Measurements from ENCODE around the gene DUSP2.

Gene DUSP2

GRCh38 chr2:96116424-96116878 is 28.8 kb downstream of the DUSP2 start, which contains the start of gene ADRA2B:
ADRA2B (minus strand) TSS chr2:96116571; CDS start chr2:96116149, 422 bp downstream.
- TF ChIP-seq, protein P1, sequence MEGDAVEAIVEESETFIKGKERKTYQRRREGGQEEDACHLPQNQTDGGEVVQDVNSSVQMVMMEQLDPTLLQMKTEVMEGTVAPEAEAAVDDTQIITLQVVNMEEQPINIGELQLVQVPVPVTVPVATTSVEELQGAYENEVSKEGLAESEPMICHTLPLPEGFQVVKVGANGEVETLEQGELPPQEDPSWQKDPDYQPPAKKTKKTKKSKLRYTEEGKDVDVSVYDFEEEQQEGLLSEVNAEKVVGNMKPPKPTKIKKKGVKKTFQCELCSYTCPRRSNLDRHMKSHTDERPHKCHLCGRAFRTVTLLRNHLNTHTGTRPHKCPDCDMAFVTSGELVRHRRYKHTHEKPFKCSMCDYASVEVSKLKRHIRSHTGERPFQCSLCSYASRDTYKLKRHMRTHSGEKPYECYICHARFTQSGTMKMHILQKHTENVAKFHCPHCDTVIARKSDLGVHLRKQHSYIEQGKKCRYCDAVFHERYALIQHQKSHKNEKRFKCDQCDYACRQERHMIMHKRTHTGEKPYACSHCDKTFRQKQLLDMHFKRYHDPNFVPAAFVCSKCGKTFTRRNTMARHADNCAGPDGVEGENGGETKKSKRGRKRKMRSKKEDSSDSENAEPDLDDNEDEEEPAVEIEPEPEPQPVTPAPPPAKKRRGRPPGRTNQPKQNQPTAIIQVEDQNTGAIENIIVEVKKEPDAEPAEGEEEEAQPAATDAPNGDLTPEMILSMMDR (IDR thresholded peaks at IDR 0.05) = no peak
- Mint-ChIP-seq H3K27ac (no peak within 1 kb of the TSS), H3K36me3 (ENCODE audit: low read depth) (peaks cover 6% of the 10 kb centered on the region), H3K4me1 (peaks cover 26% of the 10 kb centered on the region), H3K4me3 (peak within 1 kb of the TSS; percentile 77), H3K27me3 (ENCODE audit: low read depth, poor library complexity) (peaks cover 84% of the 10 kb centered on the region), H3K9me3 (peaks cover 10% of the 10 kb centered on the region)
- peak; percentile 84 for DNase-seq

DNA sequence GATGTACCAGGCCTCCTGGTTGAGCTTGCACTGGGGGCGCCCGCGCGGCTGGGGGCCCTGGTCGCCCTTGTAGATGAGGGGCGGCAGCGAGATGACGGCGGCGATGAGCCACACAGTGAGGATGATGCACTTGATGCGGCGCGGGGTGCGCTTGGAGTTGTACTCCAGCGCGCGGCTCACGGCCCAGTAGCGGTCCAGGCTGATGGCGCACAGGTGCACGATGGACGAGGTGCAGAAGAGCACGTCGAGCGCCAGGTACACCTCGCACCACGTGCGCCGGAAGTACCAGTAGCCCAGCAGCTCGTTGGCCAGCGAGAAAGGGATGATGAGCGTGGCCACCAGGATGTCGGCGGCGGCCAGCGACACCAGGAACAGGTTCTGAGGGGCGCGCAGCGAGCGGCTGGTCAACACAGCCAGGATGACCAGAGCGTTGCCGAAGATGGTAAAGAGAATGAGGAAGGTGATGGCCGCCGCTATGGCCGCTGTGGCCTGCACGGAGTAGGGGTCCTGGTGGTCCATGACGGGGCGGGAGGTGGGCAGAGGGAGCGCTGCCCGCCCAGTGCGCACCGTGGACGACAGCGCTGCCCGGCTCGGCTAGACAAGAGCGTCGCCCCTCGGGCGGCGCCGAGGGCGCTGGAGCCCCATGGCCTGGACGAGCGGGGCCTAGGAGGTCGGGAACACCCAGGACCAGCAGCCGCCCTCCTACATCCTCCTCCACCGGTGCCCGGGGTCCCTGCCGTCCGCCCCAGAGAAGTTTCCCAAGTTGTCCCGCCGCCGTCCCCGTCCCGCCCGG is 29.4 kb downstream of the DUSP2 start:
- H3K27ac Mint-ChIP-seq = no peak overlapping the region
- peaks cover 6% of the 10 kb centered on the region for H3K36me3 Mint-ChIP-seq (ENCODE audit: low read depth)
- H3K4me1 Mint-ChIP-seq = peaks cover 26% of the 10 kb centered on the region
- DNase-seq = no peak
- H3K4me3 Mint-ChIP-seq = peak overlapping the region; percentile 73
- TF ChIP-seq, protein P1 (IDR thresholded peaks at IDR 0.05) = no peak
- H3K27me3 Mint-ChIP-seq (ENCODE audit: low read depth, poor library complexity) = peaks cover 78% of the 10 kb centered on the region
- peaks cover 10% of the 10 kb centered on the region for H3K9me3 Mint-ChIP-seq

- Mint-ChIP-seq H3K4me1 (peaks cover 19% of the 10 kb centered on the region), H3K27me3 (ENCODE audit: low read depth, poor library complexity) (peaks cover 70% of the 10 kb centered on the region), H3K36me3 (ENCODE audit: low read depth) (peaks cover 6% of the 10 kb centered on the region), H3K27ac (no peak overlapping the region), H3K9me3 (peaks cover 10% of the 10 kb centered on the region), H3K4me3 (peak overlapping the region; percentile 73)
- TF ChIP-seq, protein P1 (IDR thresholded peaks at IDR 0.05) = no peak
- DNase-seq = no peak
Observed at GRCh38 chr2:96114903-96115581, 30.2 kb downstream of the DUSP2 start.

- peaks cover 65% of the 10 kb centered on the region for H3K27me3 Mint-ChIP-seq (ENCODE audit: low read depth, poor library complexity)
- no peak for DNase-seq
- peaks cover 10% of the 10 kb centered on the region for H3K9me3 Mint-ChIP-seq
- peak overlapping the region; percentile 34 for H3K4me3 Mint-ChIP-seq
- TF ChIP-seq, protein P1 (IDR thresholded peaks at IDR 0.05) = no peak
- H3K36me3 Mint-ChIP-seq (ENCODE audit: low read depth) = peaks cover 6% of the 10 kb centered on the region
- peaks cover 18% of the 10 kb centered on the region for H3K4me1 Mint-ChIP-seq
- no peak overlapping the region for H3K27ac Mint-ChIP-seq
Observed at GRCh38 chr2:96114546-96114902, 30.7 kb downstream of the DUSP2 start.

DNA sequence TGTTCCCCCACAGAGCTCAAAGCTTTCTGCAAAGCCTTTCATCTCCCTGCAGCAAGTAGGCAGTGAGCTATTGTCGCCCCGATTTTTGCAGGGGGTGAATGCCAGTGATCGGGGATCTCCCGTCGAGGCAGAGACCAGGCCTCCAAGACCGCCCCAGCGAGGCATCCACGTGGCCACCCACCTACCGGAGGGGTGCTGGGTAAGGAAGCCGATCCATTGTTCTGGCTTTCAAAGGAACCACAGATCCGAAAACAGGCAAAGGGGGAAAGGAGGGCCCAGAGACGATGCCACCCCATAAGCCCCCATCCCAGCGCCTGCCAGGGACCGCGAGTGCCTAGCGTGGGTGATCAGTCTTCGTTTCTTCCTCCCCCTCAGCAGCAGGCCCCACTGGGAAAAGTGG is 31.3 kb downstream of the DUSP2 start:
- TF ChIP-seq, protein P1 (IDR thresholded peaks at IDR 0.05) = no peak
- Mint-ChIP-seq H3K4me1 (peaks cover 24% of the 10 kb centered on the region), H3K36me3 (ENCODE audit: low read depth) (peaks cover 6% of the 10 kb centered on the region), H3K27ac (no peak overlapping the region), H3K9me3 (peaks cover 10% of the 10 kb centered on the region), H3K4me3 (no peak overlapping the region), H3K27me3 (ENCODE audit: low read depth, poor library complexity) (peaks cover 59% of the 10 kb centered on the region)
- DNase-seq = no peak

All from nephron progenitor cell (in vitro differentiated cells).